ENCODE results near the gene CTPS1.

Gene CTPS1

GRCh38 chr1:41003127-41003639 lies 23.7 kb downstream of the CTPS1 start:
- DNase-seq = no peak

- DNase-seq = peak; percentile 83
These were observed 24.2 kb downstream of the CTPS1 start for GRCh38 chr1:41003640-41004220.

GRCh38 chr1:41005876-41006275 lies 26.4 kb downstream of the CTPS1 start:
- DNase-seq = no peak

- no peak for DNase-seq
These were observed 27.7 kb downstream of the CTPS1 start for GRCh38 chr1:41006942-41007865.

- DNase-seq = no peak
These were observed 30.0 kb downstream of the CTPS1 start for GRCh38 chr1:41009466-41009865.

GRCh38 chr1:41010345-41010744 lies 30.8 kb downstream of the CTPS1 start:
- DNase-seq = no peak

- DNase-seq = no peak
These were observed 33.5 kb downstream of the CTPS1 start for GRCh38 chr1:41013024-41013423.

GRCh38 chr1:41013796-41014195 lies 34.3 kb downstream of the CTPS1 start:
- no peak for DNase-seq

GRCh38 chr1:41014871-41015270 lies 35.4 kb downstream of the CTPS1 start:
- DNase-seq = no peak

GRCh38 chr1:41015281-41015896 lies 35.9 kb downstream of the CTPS1 start:
- DNase-seq = no peak

GRCh38 chr1:41015897-41016470 lies 36.5 kb downstream of the CTPS1 start:
- DNase-seq = no peak

GRCh38 chr1:41017141-41018017 lies 37.9 kb downstream of the CTPS1 start:
- no peak for DNase-seq

- no peak for DNase-seq
These were observed 38.5 kb downstream of the CTPS1 start for GRCh38 chr1:41018018-41018410.

- no peak for DNase-seq
These were observed 39.9 kb downstream of the CTPS1 start for GRCh38 chr1:41019353-41019745.

GRCh38 chr1:41020109-41020576 lies 40.6 kb downstream of the CTPS1 start:
- DNase-seq = no peak

- no peak for DNase-seq
These were observed 41.2 kb downstream of the CTPS1 start for GRCh38 chr1:41020654-41021053.

GRCh38 chr1:41021526-41022308 lies 42.2 kb downstream of the CTPS1 start, which contains the start of gene SLFNL1:
SLFNL1 (minus strand) TSS chr1:41021725; CDS start chr1:41020660, 1,065 bp downstream.
- DNase-seq = no peak

GRCh38 chr1:41022424-41022823 lies 42.9 kb downstream of the CTPS1 start:
- DNase-seq = no peak

GRCh38 chr1:41023279-41023990 lies 43.9 kb downstream of the CTPS1 start:
- no peak for DNase-seq

- no peak for DNase-seq
These were observed 45.5 kb downstream of the CTPS1 start for GRCh38 chr1:41024953-41025352.
